Trophoblast cell (in vitro differentiated cells and primary cell): ENCODE data around the gene WFDC1.

Experiments
- DNase-seq, 2 donors: peaks; one replicate each; pipeline ENCODE4 v3.0.0-alpha.2; 2016
- H2AFZ ChIP-seq: 2 replicates; pipeline ENCODE4 v1.6.1; 2013; ENCODE audit warnings: low read length, moderate library complexity, mild to moderate bottlenecking; ENCODE audit not compliant: insufficient read depth, poor library complexity
- H2AK5ac ChIP-seq: 2 replicates; pipeline ENCODE4 v1.6.1; 2013; ENCODE audit warnings: mild to moderate bottlenecking, low read length
- H2BK120ac ChIP-seq: 2 replicates; pipeline ENCODE4 v1.6.1; 2013; ENCODE audit warnings: low read length, mild to moderate bottlenecking, moderate library complexity; ENCODE audit not compliant: insufficient read depth, poor library complexity
- H2BK12ac ChIP-seq: 2 replicates; pipeline ENCODE4 v1.6.1; 2013; ENCODE audit warnings: mild to moderate bottlenecking, low read length, moderate library complexity
- H2BK5ac ChIP-seq: 2 replicates; pipeline ENCODE4 v1.6.1; 2013; ENCODE audit warnings: low read length, low read depth, moderate library complexity, mild to moderate bottlenecking; ENCODE audit not compliant: poor library complexity
- H3K14ac ChIP-seq: 2 replicates; pipeline ENCODE4 v1.6.1; 2013; ENCODE audit warnings: mild to moderate bottlenecking, low read length
- H3K18ac ChIP-seq: 2 replicates; pipeline ENCODE4 v1.6.1; 2013; ENCODE audit warnings: mild to moderate bottlenecking, low read length
- H3K23ac ChIP-seq: 2 replicates; pipeline ENCODE4 v1.6.1; 2013; ENCODE audit warnings: low read length
- H3K27ac ChIP-seq: 2 replicates; pipeline ENCODE4 v1.5.1; 2013; ENCODE audit warnings: low read depth, mild to moderate bottlenecking, inconsistent platforms, low read length, moderate library complexity
- H3K27me3 ChIP-seq: 2 replicates; pipeline ENCODE4 v1.6.1; 2013; ENCODE audit warnings: inconsistent platforms, mild to moderate bottlenecking, low read length, moderate library complexity; ENCODE audit not compliant: insufficient read depth
- H3K36me3 ChIP-seq, 2 experiments: 1 replicate in 1 of 2; 2 replicates in 1 of 2; pipeline ENCODE4 v1.6.1; 2013; ENCODE audit warnings: low read length in 2 of 2, mild to moderate bottlenecking in 2 of 2, moderate library complexity in 1 of 2; ENCODE audit not compliant: insufficient read depth in 2 of 2, control insufficient read depth in 1 of 2
- H3K4ac ChIP-seq: 2 replicates; pipeline ENCODE4 v1.6.1; 2013; ENCODE audit warnings: low read depth, mild to moderate bottlenecking, low read length, moderate library complexity
- H3K4me1 ChIP-seq, 2 experiments: 1 replicate in 1 of 2; 2 replicates in 1 of 2; pipeline ENCODE4 v1.6.1; 2013; ENCODE audit warnings: low read length in 2 of 2, mild to moderate bottlenecking in 2 of 2, moderate library complexity in 1 of 2; ENCODE audit not compliant: insufficient read depth in 2 of 2, control insufficient read depth in 1 of 2
- H3K4me2 ChIP-seq: 2 replicates; pipeline ENCODE4 v1.6.1; 2013; ENCODE audit warnings: inconsistent platforms, mild to moderate bottlenecking, low read length, moderate library complexity
- H3K4me3 ChIP-seq: 2 replicates; pipeline ENCODE4 v1.5.1; 2013; ENCODE audit warnings: mild to moderate bottlenecking, low read depth, low read length, inconsistent platforms
- H3K79me1 ChIP-seq: one replicate; pipeline ENCODE4 v1.6.1; 2013; ENCODE audit warnings: low read length
- H3K79me2 ChIP-seq: 2 replicates; pipeline ENCODE4 v1.6.1; 2013; ENCODE audit warnings: low read length, mild to moderate bottlenecking; ENCODE audit not compliant: control insufficient read depth, insufficient read depth, poor library complexity
- H3K9ac ChIP-seq: 2 replicates; pipeline ENCODE4 v1.6.1; 2013; ENCODE audit warnings: mild to moderate bottlenecking, low read length
- H3K9me3 ChIP-seq: 2 replicates; pipeline ENCODE4 v1.6.1; 2013; ENCODE audit warnings: low read depth, mild to moderate bottlenecking, control low read depth, inconsistent platforms, low read length; ENCODE audit not compliant: insufficient read depth
- H4K12ac ChIP-seq: 2 replicates; pipeline ENCODE4 v1.6.1; 2013; ENCODE audit warnings: low read depth, mild to moderate bottlenecking, low read length, moderate library complexity
- H4K8ac ChIP-seq: 2 replicates; pipeline ENCODE4 v1.6.1; 2013; ENCODE audit warnings: low read depth, mild to moderate bottlenecking, low read length, moderate library complexity
- H4K91ac ChIP-seq: one replicate; pipeline ENCODE4 v1.6.1; 2013; ENCODE audit warnings: low read depth, mild to moderate bottlenecking, low read length, moderate library complexity
- WGBS: extraction: QIAGEN DNeasy Blood & Tissue Kit; methylation state at CpG from one replicate; pipeline ENCODE4 v1.1.7; 2013; ENCODE audit warnings: missing lambda C conversion rate; ENCODE audit not compliant: insufficient read length, insufficient coverage; ENCODE audit errors: extremely low coverage; 5-methylcytosine and 5-hydroxymethylcytosine counted together

Gene WFDC1

GRCh38 chr16:84306564-84306963 is 11.9 kb downstream of the WFDC1 start:
- no peaks in the 10 kb centered on the region for H3K4me1 ChIP-seq
- H4K8ac ChIP-seq, result no peak overlapping the region
- no peak overlapping the region for H3K4me3 ChIP-seq
- no peak overlapping the region for H3K27ac ChIP-seq
- no peak overlapping the region for H4K91ac ChIP-seq
- H3K4ac ChIP-seq, result no peak overlapping the region
- DNase-seq, result no peak
- no peak overlapping the region for H3K4me2 ChIP-seq
- H3K18ac ChIP-seq, result no peak overlapping the region
- H2BK120ac ChIP-seq, result no peak overlapping the region
- no peak overlapping the region for H3K14ac ChIP-seq
- WGBS, result no CpG with 5 or more reads among the region's 3 CpGs
- H2BK5ac ChIP-seq, result no peak overlapping the region
- H3K79me1 ChIP-seq, result no peaks in the 10 kb centered on the region
- no peak overlapping the region for H3K23ac ChIP-seq
- H3K27me3 ChIP-seq, result no peaks in the 10 kb centered on the region
- peaks cover 5% of the 10 kb centered on the region for H3K9me3 ChIP-seq
- no peak overlapping the region for H2BK12ac ChIP-seq
- no peak overlapping the region for H2AK5ac ChIP-seq
- H4K12ac ChIP-seq, result no peak overlapping the region
- no peaks in the 10 kb centered on the region for H3K36me3 ChIP-seq
- H3K79me2 ChIP-seq, result no peaks in the 10 kb centered on the region
- H3K9ac ChIP-seq, result no peak overlapping the region
- H2AFZ ChIP-seq, result no peak overlapping the region

- H3K79me2 ChIP-seq, result no peaks in the 10 kb centered on the region
- no peak overlapping the region for H4K12ac ChIP-seq
- no peak overlapping the region for H2AFZ ChIP-seq
- no peak overlapping the region for H2BK120ac ChIP-seq
- H3K27ac ChIP-seq, result no peak overlapping the region
- no peaks in the 10 kb centered on the region for H3K36me3 ChIP-seq
- no peaks in the 10 kb centered on the region for H3K79me1 ChIP-seq
- no peak for DNase-seq
- H2BK12ac ChIP-seq, result no peak overlapping the region
- H4K91ac ChIP-seq, result no peak overlapping the region
- no peaks in the 10 kb centered on the region for H3K27me3 ChIP-seq
- H2AK5ac ChIP-seq, result no peak overlapping the region
- H3K4me2 ChIP-seq, result no peak overlapping the region
- no peak overlapping the region for H3K14ac ChIP-seq
- H3K9me3 ChIP-seq, result peaks cover 2% of the 10 kb centered on the region
- no peaks in the 10 kb centered on the region for H3K4me1 ChIP-seq
- H3K9ac ChIP-seq, result no peak overlapping the region
- H3K4ac ChIP-seq, result no peak overlapping the region
- H3K18ac ChIP-seq, result no peak overlapping the region
- no peak overlapping the region for H3K4me3 ChIP-seq
- H4K8ac ChIP-seq, result no peak overlapping the region
- no CpG with 5 or more reads among the region's 22 CpGs for WGBS
- H3K23ac ChIP-seq, result no peak overlapping the region
- H2BK5ac ChIP-seq, result no peak overlapping the region
These were observed 12.7 kb downstream of the WFDC1 start for GRCh38 chr16:84307209-84307954.

DNA sequence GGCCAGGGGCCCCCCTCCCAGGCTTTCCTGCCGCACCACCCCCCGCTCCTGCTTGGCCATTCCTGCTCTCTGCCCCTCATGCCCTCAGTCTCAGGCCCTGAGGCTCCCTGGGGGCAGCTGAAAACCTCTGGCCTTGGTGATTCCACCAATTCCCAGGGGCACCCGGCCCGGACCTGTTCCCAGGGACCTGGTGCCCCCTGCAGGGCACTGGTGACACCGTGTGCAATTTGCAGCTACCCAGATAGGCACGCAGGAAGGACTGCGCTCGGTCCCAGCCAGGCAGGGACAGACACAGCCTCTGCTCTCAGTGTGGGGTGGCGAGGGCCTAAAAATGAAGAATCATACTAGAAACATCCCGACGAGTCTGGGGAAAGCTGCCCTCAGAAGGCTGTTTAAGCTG is 13.4 kb downstream of the WFDC1 start:
- H3K18ac ChIP-seq, result no peak overlapping the region
- H3K4me1 ChIP-seq, result peaks cover 0 to 2% of the 10 kb centered on the region in 2 experiments
- no peak overlapping the region for H2AFZ ChIP-seq
- H4K12ac ChIP-seq, result no peak overlapping the region
- no peak overlapping the region for H3K9ac ChIP-seq
- no peak overlapping the region for H3K4me2 ChIP-seq
- H2BK120ac ChIP-seq, result no peak overlapping the region
- H3K23ac ChIP-seq, result no peak overlapping the region
- H3K79me2 ChIP-seq, result no peaks in the 10 kb centered on the region
- no peak overlapping the region for H2AK5ac ChIP-seq
- no peaks in the 10 kb centered on the region for H3K36me3 ChIP-seq
- WGBS, result no CpG with 5 or more reads among the region's 11 CpGs
- no peak overlapping the region for H3K14ac ChIP-seq
- H3K79me1 ChIP-seq, result no peaks in the 10 kb centered on the region
- H3K27me3 ChIP-seq, result peaks cover 4% of the 10 kb centered on the region
- H4K91ac ChIP-seq, result no peak overlapping the region
- no peak overlapping the region for H2BK5ac ChIP-seq
- H3K9me3 ChIP-seq, result peaks cover 2% of the 10 kb centered on the region
- H2BK12ac ChIP-seq, result no peak overlapping the region
- H3K4ac ChIP-seq, result no peak overlapping the region
- no peak overlapping the region for H4K8ac ChIP-seq
- H3K27ac ChIP-seq, result no peak overlapping the region
- H3K4me3 ChIP-seq, result no peak overlapping the region
- DNase-seq, result peak in 1 of 2 donors; percentile 35

DNA sequence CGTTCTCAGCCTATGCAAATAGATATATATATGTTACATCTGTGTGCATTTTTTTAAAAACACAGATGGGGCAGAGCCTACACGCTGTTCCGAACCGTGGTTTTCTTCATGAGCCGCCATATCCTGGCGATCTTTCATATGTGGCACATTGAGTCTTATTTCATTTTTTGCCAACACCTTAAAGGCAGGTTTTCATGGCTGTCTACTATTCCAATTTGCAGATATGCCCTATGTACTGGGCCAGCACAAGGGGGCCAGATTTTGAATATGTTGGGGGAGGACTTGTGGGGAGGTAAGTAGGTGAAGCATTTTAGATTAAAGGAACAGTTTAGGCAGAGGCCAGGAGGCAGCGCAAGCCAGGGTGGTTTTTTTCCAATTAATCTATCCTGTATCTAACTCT is 16.0 kb downstream of the WFDC1 start:
- H3K27me3 ChIP-seq, result peaks cover 4% of the 10 kb centered on the region
- H4K8ac ChIP-seq, result no peak overlapping the region
- H3K27ac ChIP-seq, result no peak overlapping the region
- no peak overlapping the region for H3K18ac ChIP-seq
- no peaks in the 10 kb centered on the region for H3K36me3 ChIP-seq
- peaks cover 2% of the 10 kb centered on the region for H3K9me3 ChIP-seq
- no peak overlapping the region for H3K4me2 ChIP-seq
- no peak overlapping the region for H2AK5ac ChIP-seq
- H2BK12ac ChIP-seq, result no peak overlapping the region
- WGBS, result no CpG with 5 or more reads among the region's 7 CpGs
- no peak overlapping the region for H2AFZ ChIP-seq
- H3K4me1 ChIP-seq, result peaks cover 0 to 2% of the 10 kb centered on the region in 2 experiments
- H3K9ac ChIP-seq, result no peak overlapping the region
- H4K91ac ChIP-seq, result no peak overlapping the region
- H3K4me3 ChIP-seq, result no peak overlapping the region
- H3K79me1 ChIP-seq, result no peaks in the 10 kb centered on the region
- no peak overlapping the region for H2BK120ac ChIP-seq
- no peak overlapping the region for H4K12ac ChIP-seq
- H3K79me2 ChIP-seq, result no peaks in the 10 kb centered on the region
- H3K23ac ChIP-seq, result no peak overlapping the region
- no peak overlapping the region for H3K4ac ChIP-seq
- DNase-seq, result no peak
- no peak overlapping the region for H3K14ac ChIP-seq
- H2BK5ac ChIP-seq, result no peak overlapping the region
